Activated T-helper 17 cell treated with anti-CD3 and anti-CD28 coated beads, Interleukin-2, amount 50 U/mL, for 72 hours (primary cell): ENCODE data around the gene ANTXRL. TPM values are rescaled to one million over a fixed set of nuclear protein-coding genes. Genes with fewer than 3 reads are reported as not detected.
"Not testable (repeated sequence)": the region's sequence is repeated elsewhere in the genome, so short reads cannot be mapped to it uniquely, and the experiment has no call there.

Experiments
- ATAC-seq: fragments of 150-1000 bp; cut with Tn5 transposase; replicated peaks from 2 replicates; pipeline ENCODE4 v1.10.0; 2021; ENCODE audit warnings: mild to moderate bottlenecking, moderate library complexity
- H3K27ac Mint-ChIP-seq: one replicate; pipeline ENCODE4 v1.8.0; 2022; ENCODE audit warnings: mixed read lengths
- H3K27me3 Mint-ChIP-seq: one replicate; pipeline ENCODE4 v1.8.0; 2022; ENCODE audit warnings: mixed read lengths
- H3K36me3 Mint-ChIP-seq: one replicate; pipeline ENCODE4 v1.8.0; 2022; ENCODE audit warnings: low read depth, mild to moderate bottlenecking, mixed read lengths
- H3K4me1 Mint-ChIP-seq: one replicate; pipeline ENCODE4 v1.8.0; 2022; ENCODE audit warnings: mixed read lengths
- H3K4me3 Mint-ChIP-seq: one replicate; pipeline ENCODE4 v1.8.0; 2022; ENCODE audit warnings: mild to moderate bottlenecking, mixed read lengths
- H3K9me3 Mint-ChIP-seq: one replicate; pipeline ENCODE4 v1.8.0; 2022; ENCODE audit warnings: mixed read lengths
- total RNA-seq, 2 donors: library from RNA; stranded (reverse); gene quantifications; one replicate each; pipeline ENCODE4 v1.2.3, GENCODE V29; 2022

The ANTXRL gene
- total RNA-seq, 2 donors from 2014 or later: not detected

GRCh38 chr10:46265566-46266305 is 21.1 kb upstream of the ANTXRL start:
- H3K27ac Mint-ChIP-seq: peak overlapping the region; percentile 60

GRCh38 chr10:46266306-46266985 is 20.4 kb upstream of the ANTXRL start:
- peaks cover 7% of the 10 kb centered on the region for H3K36me3 Mint-ChIP-seq
- no peak overlapping the region for H3K27ac Mint-ChIP-seq

More at GRCh38 chr10:46265566-46266305, 21.1 kb upstream of the ANTXRL start:
- Mint-ChIP-seq H3K36me3 (peaks cover 12% of the 10 kb centered on the region), H3K4me1 (peaks cover 10% of the 10 kb centered on the region)
- H3K27me3 Mint-ChIP-seq, H3K9me3 Mint-ChIP-seq, ATAC-seq, H3K4me3 Mint-ChIP-seq: not testable (repeated sequence)

GRCh38 chr10:46267132-46267985 is 19.4 kb upstream of the ANTXRL start:
- no peak overlapping the region for H3K4me3 Mint-ChIP-seq
- no peak overlapping the region for H3K27ac Mint-ChIP-seq
- peaks cover 20% of the 10 kb centered on the region for H3K4me1 Mint-ChIP-seq
- H3K9me3 Mint-ChIP-seq: no peaks in the 10 kb centered on the region
- no peaks in the 10 kb centered on the region for H3K27me3 Mint-ChIP-seq
- H3K36me3 Mint-ChIP-seq: no peaks in the 10 kb centered on the region
- ATAC-seq: no peak

More at GRCh38 chr10:46266306-46266985, 20.4 kb upstream of the ANTXRL start:
- Mint-ChIP-seq H3K4me1 (peaks cover 14% of the 10 kb centered on the region), H3K27me3 (no peaks in the 10 kb centered on the region), H3K4me3 (no peak overlapping the region), H3K9me3 (no peaks in the 10 kb centered on the region)
- no peak for ATAC-seq

- Mint-ChIP-seq H3K4me1 (peaks cover 26% of the 10 kb centered on the region), H3K9me3 (no peaks in the 10 kb centered on the region), H3K27ac (no peak overlapping the region), H3K36me3 (no peaks in the 10 kb centered on the region), H3K27me3 (no peaks in the 10 kb centered on the region), H3K4me3 (no peak overlapping the region)
- ATAC-seq: peak; percentile 87
Observed at GRCh38 chr10:46268076-46268881, 18.5 kb upstream of the ANTXRL start.

- ATAC-seq, H3K36me3 Mint-ChIP-seq, H3K27me3 Mint-ChIP-seq, H3K27ac Mint-ChIP-seq, H3K9me3 Mint-ChIP-seq, H3K4me3 Mint-ChIP-seq: not testable (repeated sequence)
- peaks cover 26% of the 10 kb centered on the region for H3K4me1 Mint-ChIP-seq
Observed at GRCh38 chr10:46269554-46270053, 17.2 kb upstream of the ANTXRL start.

- ATAC-seq: peak; percentile 29
- Mint-ChIP-seq H3K4me1 (peaks cover 26% of the 10 kb centered on the region), H3K9me3 (no peaks in the 10 kb centered on the region), H3K36me3 (no peaks in the 10 kb centered on the region), H3K4me3 (no peak overlapping the region), H3K27ac (no peak overlapping the region), H3K27me3 (no peaks in the 10 kb centered on the region)
Observed at GRCh38 chr10:46270086-46270811, 16.5 kb upstream of the ANTXRL start.

- H3K36me3 Mint-ChIP-seq, H3K4me3 Mint-ChIP-seq, H3K9me3 Mint-ChIP-seq, ATAC-seq, H3K27me3 Mint-ChIP-seq, H3K27ac Mint-ChIP-seq: not testable (repeated sequence)
- peaks cover 26% of the 10 kb centered on the region for H3K4me1 Mint-ChIP-seq
Observed at GRCh38 chr10:46270963-46271530, 15.8 kb upstream of the ANTXRL start.

GRCh38 chr10:46271795-46272499 is 14.8 kb upstream of the ANTXRL start:
- H3K4me3 Mint-ChIP-seq, ATAC-seq, H3K9me3 Mint-ChIP-seq, H3K36me3 Mint-ChIP-seq, H3K27me3 Mint-ChIP-seq: not testable (repeated sequence)
- H3K4me1 Mint-ChIP-seq: peaks cover 26% of the 10 kb centered on the region
- peak overlapping the region; percentile 88 for H3K27ac Mint-ChIP-seq

GRCh38 chr10:46272863-46273415 is 13.9 kb upstream of the ANTXRL start:
- no peaks in the 10 kb centered on the region for H3K9me3 Mint-ChIP-seq
- ATAC-seq: no peak
- H3K4me3 Mint-ChIP-seq: peak overlapping the region; percentile 16
- peaks cover 26% of the 10 kb centered on the region for H3K4me1 Mint-ChIP-seq
- H3K27me3 Mint-ChIP-seq: no peaks in the 10 kb centered on the region
- no peaks in the 10 kb centered on the region for H3K36me3 Mint-ChIP-seq
- H3K27ac Mint-ChIP-seq: peak overlapping the region; percentile 88

GRCh38 chr10:46273506-46274477 is 13.0 kb upstream of the ANTXRL start:
- no peaks in the 10 kb centered on the region for H3K36me3 Mint-ChIP-seq
- peaks cover 26% of the 10 kb centered on the region for H3K4me1 Mint-ChIP-seq
- peak overlapping the region; percentile 88 for H3K27ac Mint-ChIP-seq
- no peak overlapping the region for H3K4me3 Mint-ChIP-seq
- no peaks in the 10 kb centered on the region for H3K9me3 Mint-ChIP-seq
- no peak for ATAC-seq
- H3K27me3 Mint-ChIP-seq: no peaks in the 10 kb centered on the region

- H3K27ac Mint-ChIP-seq: no peak overlapping the region
- no peak for ATAC-seq
- no peak overlapping the region for H3K4me3 Mint-ChIP-seq
- H3K4me1 Mint-ChIP-seq: peaks cover 6% of the 10 kb centered on the region
- no peaks in the 10 kb centered on the region for H3K27me3 Mint-ChIP-seq
- H3K36me3 Mint-ChIP-seq: no peaks in the 10 kb centered on the region
- H3K9me3 Mint-ChIP-seq: no peaks in the 10 kb centered on the region
Observed at GRCh38 chr10:46277840-46278239, 9.0 kb upstream of the ANTXRL start.
